GM13976 (cell line): ENCODE data around the gene ADGB.

ENCODE experiments used
- DNase-seq: peaks from one replicate; pipeline ENCODE4 v3.0.0; 2012; ENCODE audit warnings: low spot score
- in situ Hi-C: fragments of 300-500 bp; cut with MboI; formaldehyde crosslinking; loops from one replicate; pipeline ENCODE4 v1.12.0; 2022; ENCODE audit warnings: low sequenced_read_pairs, mixed read lengths, inconsistent platforms; ENCODE audit not compliant: unreplicated experiment
- TF ChIP-seq, protein P1 (sequence below): IDR thresholded peaks from 2 replicates; pipeline ENCODE4 v1.5.1; 2012; ENCODE audit warnings: borderline replicate concordance, mild to moderate bottlenecking; ENCODE audit not compliant: insufficient read depth; ENCODE audit errors: extremely low read depth, missing control alignments, control extremely low read depth

The ADGB gene

DNA sequence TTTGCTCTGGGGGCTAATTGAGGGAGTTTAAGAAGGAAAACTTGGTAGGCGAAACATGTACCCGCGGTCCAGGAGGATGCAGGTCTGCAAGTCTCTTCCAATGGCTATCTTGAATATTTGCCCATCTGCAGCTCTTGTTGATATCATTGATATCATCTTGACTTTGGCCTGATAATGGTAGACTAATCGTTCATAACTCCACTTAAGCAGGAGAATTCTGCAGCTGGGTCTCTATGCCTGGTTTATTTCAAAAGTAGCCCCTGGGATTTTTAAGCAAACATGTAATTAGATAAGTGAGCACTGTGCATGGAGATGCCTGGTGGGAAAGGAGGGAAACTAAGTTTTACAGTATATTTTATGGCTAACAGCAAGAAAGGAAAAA is 52.7 kb downstream of the ADGB start:
- TF ChIP-seq, protein P1, sequence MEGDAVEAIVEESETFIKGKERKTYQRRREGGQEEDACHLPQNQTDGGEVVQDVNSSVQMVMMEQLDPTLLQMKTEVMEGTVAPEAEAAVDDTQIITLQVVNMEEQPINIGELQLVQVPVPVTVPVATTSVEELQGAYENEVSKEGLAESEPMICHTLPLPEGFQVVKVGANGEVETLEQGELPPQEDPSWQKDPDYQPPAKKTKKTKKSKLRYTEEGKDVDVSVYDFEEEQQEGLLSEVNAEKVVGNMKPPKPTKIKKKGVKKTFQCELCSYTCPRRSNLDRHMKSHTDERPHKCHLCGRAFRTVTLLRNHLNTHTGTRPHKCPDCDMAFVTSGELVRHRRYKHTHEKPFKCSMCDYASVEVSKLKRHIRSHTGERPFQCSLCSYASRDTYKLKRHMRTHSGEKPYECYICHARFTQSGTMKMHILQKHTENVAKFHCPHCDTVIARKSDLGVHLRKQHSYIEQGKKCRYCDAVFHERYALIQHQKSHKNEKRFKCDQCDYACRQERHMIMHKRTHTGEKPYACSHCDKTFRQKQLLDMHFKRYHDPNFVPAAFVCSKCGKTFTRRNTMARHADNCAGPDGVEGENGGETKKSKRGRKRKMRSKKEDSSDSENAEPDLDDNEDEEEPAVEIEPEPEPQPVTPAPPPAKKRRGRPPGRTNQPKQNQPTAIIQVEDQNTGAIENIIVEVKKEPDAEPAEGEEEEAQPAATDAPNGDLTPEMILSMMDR = no peak
- in situ Hi-C loops = no loop called here
- no peak for DNase-seq

DNA sequence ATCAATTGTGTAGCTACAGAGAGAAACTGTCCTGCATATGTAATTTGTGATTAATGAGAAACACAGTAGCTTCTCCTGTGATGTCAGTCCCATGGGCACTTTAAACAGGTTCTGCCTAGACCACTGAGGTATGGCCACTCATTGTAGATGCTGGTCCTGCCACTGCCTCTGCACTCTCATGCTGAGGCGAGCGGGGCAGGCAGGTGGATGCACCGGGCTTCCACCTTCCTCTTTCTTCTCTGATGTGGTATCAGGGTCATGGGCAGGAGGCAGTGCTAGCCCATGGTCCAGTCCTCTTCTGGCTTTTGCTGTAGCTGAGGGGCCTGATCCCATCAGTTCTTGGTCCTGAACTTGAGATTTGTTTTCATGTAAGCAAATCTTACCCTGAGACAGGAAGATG is 58.7 kb downstream of the ADGB start:
- in situ Hi-C loops = no loop called here
- TF ChIP-seq, protein P1 = no peak
- no peak for DNase-seq

- no peak for DNase-seq
- TF ChIP-seq, protein P1 = no peak
- in situ Hi-C loops = no loop called here
Observed at GRCh38 chr6:146664871-146665360, 66.1 kb downstream of the ADGB start.

DNA sequence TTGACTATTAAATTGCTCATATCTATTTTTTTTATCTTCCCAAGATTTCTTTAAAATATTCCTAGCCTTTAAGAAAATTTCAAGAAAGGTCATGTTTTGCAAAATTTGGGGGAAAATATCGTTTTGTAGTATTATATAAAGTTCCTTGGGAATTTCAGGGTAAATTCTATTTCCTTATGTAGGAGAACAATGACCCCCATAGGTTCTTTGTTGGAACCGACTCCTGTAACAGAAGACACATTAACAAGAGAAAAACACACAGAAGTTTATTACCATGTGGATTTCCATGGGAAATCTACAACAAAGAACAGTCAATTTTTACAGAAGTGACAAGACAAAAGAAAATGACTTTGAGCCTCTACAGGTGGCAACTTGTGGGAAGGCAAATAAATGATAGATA is 68.1 kb downstream of the ADGB start:
- in situ Hi-C loops = no loop called here
- no peak for DNase-seq
- TF ChIP-seq, protein P1 = no peak

- DNase-seq = no peak
- TF ChIP-seq, protein P1 = no peak
- in situ Hi-C loops = no loop called here
Observed at GRCh38 chr6:146670161-146670560, 71.4 kb downstream of the ADGB start.

- TF ChIP-seq, protein P1 = no peak
- no peak for DNase-seq
- in situ Hi-C loops = no loop called here
Observed at GRCh38 chr6:146673069-146673468, 74.3 kb downstream of the ADGB start.

DNA sequence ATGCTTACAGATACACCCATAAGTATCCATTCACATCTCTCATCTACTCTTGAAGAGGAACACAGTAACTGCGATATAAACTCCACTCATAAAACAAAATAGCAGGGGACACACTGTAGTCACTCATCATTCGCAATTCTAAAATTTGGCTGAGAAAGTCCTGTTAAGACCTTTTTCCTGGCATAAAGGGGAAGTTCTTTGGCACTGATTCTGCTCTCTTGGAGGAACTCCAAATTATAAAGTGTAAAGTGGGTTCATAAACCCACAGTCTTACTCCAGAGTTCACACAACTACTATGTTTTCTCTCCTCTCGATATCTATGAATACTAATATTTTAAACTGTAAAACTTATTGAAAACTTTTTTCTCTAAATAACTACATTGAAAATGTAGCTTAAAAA is 80.6 kb downstream of the ADGB start:
- in situ Hi-C loops = no loop called here
- TF ChIP-seq, protein P1 = no peak
- DNase-seq = no peak
